H7 (cell line): ENCODE results near the gene HLF. TPM values are rescaled to one million over a fixed set of nuclear protein-coding genes. Genes with fewer than 3 reads are reported as not detected.

Source experiments
- DNase-seq: peaks from one replicate; pipeline ENCODE4 v3.0.0; 2012
- H3K27me3 ChIP-seq: 2 replicates; pipeline ENCODE4 v1.6.0; 2011; ENCODE audit warnings: mild to moderate bottlenecking, low read length; ENCODE audit not compliant: control insufficient read depth, insufficient read depth
- H3K36me3 ChIP-seq: replicated peaks from 2 replicates; pipeline ENCODE4 v1.5.1; 2011; ENCODE audit warnings: low read length; ENCODE audit not compliant: control insufficient read depth, insufficient read depth
- H3K4me3 ChIP-seq: 2 replicates; pipeline ENCODE4 v1.5.1; 2011; ENCODE audit warnings: low read depth, mild to moderate bottlenecking, control low read depth, low read length, moderate library complexity; ENCODE audit not compliant: insufficient read depth
- total RNA-seq: library from RNA; depleted of rRNA; stranded (reverse); fragments of >200 nt; shearing (Covaris generic); gene quantifications from 2 replicates; pipeline ENCODE4 v1.2.3, GENCODE V29; 2014

HLF gene
- total RNA-seq, 1 experiment from 2014 or later, result 0.55 TPM

DNA sequence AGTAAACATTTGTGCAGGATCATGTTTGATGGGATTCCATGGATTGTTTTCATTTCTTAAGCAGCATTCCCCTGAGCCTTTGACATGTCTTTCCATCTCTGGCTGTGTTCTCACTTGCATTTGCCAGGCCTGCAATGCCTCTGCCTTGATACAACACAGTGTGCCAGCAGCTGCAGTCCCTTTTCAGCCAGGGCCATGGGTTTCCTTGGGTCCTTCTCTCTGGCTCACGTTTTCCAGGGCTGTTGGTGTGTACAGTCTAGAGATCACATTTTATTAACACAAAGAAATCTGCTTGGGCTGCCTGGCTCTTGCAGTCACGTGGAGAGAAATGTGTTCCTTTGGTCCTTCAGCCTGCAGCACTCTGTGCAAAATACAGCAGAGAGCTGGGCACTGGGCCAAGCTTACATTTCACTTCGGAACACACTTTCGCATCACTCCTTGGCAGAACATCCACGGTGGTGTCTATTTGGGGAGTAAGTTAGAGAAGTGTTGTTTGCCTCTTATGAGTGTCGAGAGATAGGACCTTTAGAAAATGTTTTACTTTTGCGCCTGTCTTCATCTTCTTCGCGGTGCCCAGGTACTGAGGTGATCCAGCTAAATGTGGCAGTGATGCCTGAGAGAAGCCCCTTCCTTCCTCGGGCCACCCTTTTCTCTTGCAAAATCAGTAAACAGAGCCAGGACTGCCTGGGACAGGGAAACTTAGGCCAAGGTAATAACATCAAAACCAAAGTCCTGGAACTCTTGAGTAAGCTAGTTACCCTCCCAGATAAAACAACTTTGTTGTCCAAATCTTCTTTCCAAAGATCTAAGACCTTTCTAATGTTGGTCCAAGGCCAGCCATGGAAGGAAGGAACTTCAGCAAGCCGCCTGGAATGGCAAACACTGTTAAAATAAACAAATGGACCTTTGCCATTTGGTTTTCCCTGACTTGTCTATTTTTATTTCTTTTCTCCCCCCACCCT is 20.9 kb downstream of the HLF start:
- H3K4me3 ChIP-seq, result no peak overlapping the region
- no peaks in the 10 kb centered on the region for H3K36me3 ChIP-seq
- H3K27me3 ChIP-seq, result no peaks in the 10 kb centered on the region
- DNase-seq, result no peak

DNA sequence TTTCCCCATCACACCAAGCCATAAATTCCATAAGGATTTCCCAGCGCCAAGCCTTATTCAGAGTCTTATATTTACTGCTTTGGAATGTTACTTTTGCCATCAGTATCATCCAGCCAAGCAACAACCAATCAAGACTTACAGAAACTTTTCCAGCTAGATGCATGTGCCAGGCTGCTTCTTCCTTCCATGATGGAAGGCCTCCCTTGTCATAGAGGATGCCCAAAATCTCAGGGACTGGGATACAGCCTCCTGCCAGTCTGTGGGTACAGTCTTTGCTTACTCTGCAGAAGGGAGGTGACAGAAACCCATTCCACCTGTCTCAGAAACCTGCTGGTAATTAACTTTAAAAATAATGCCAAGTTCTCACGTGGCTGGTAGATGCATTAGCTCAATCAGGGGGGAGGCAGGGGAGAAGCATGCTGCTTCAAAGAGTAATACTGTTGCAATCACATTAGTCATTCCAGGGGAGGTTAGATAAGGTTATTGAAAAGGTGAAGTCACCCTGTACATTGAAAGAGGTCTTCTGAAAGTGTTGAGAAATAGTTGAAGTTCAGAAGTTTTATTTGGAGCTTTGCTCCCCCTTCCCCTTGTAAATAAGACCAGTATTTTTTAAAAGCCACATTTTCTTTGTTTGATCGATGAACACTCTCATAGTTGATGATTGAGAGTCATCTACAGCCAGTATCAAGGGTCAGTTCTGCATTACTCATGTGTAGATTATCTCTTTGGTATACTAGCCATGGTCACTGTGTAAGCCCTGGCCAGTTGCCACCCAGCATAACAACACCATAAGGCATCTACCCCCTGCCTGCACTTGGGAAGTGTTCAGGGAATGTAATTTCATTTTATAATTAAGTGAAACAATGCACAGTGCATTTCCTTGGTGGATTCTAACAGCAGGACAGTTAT is 22.2 kb downstream of the HLF start:
- Histone ChIP-seq H3K27me3 (no peaks in the 10 kb centered on the region), H3K36me3 (no peaks in the 10 kb centered on the region)
- DNase-seq, result no peak

DNA sequence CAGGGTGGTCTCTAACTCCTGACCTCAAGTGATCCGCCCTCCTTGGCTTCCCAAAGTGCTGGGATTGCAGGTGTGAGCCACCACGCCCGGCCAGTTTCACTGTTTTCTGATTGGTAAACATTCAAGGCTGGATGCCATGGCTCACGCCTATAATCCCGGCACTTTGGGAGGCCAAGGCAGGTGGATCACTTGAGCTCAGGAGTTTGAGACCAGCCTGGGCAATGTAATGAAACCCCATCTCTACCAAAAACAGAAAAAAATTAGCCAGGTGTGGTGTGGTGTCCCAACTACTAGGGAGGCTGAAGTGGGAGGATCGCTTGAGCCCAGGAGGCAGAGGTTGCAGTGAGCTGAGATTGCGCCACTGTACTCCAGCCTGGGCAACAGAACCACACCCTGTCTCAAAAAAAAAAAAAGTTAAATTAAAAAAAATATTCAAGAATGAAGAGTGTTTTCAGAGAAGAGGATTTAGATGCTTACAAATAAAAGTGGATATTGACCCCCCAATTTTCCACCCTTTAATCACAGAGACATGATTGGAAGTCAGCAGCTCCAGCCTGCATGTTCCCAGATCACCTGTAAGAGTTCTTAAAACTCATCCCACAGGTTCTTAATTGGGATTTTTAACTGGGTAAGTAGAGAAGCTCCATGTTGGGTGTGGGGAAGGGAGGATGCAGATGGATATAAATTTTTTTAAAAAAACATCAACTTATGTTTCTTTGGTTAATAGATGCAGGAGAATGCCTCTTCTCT is 23.8 kb downstream of the HLF start:
- Histone ChIP-seq H3K36me3 (no peaks in the 10 kb centered on the region), H3K27me3 (no peaks in the 10 kb centered on the region), H3K4me3 (no peak overlapping the region)
- DNase-seq, result no peak

More for the DNA sequence above, 22.2 kb downstream of the HLF start:
- no peak overlapping the region for H3K4me3 ChIP-seq

DNA sequence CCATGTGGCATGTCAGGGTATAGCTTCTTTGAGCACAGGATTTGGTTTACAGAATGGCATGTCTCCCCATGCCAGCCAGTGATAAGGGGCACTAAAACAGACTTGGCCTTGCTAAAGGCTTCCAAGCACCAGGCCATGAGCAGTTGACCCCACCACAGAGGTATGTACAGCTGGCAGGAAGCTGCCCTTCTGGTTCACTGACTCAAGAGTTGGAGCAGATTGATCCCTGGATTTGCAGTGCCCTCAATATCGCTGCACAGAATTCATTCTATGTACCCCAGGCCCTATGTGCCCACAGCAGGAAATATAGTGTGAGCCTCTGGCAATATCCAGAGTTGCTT is 24.3 kb downstream of the HLF start:
- Histone ChIP-seq H3K36me3 (no peaks in the 10 kb centered on the region), H3K4me3 (no peak overlapping the region), H3K27me3 (no peaks in the 10 kb centered on the region)
- no peak for DNase-seq

DNA sequence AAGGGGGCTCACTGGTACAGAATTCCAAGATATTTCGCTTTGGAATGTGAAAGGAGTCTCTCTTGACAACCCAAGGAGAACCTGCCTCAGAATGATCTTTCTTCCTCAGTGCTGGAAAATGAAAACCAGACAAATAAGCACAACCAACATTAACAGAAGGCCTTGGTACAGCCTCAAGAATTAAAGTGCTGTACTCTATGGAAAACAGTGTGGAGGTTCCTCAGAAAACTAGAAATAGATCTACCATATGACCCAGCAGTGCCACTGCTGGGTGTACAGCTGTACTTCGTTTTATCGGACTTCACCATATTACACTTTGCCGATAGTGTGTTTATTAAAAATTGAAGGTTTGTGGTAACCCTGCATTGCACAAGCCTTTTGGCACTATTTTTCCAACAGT is 25.2 kb downstream of the HLF start:
- Histone ChIP-seq H3K4me3 (no peak overlapping the region), H3K36me3 (no peaks in the 10 kb centered on the region), H3K27me3 (no peaks in the 10 kb centered on the region)
- DNase-seq, result no peak

DNA sequence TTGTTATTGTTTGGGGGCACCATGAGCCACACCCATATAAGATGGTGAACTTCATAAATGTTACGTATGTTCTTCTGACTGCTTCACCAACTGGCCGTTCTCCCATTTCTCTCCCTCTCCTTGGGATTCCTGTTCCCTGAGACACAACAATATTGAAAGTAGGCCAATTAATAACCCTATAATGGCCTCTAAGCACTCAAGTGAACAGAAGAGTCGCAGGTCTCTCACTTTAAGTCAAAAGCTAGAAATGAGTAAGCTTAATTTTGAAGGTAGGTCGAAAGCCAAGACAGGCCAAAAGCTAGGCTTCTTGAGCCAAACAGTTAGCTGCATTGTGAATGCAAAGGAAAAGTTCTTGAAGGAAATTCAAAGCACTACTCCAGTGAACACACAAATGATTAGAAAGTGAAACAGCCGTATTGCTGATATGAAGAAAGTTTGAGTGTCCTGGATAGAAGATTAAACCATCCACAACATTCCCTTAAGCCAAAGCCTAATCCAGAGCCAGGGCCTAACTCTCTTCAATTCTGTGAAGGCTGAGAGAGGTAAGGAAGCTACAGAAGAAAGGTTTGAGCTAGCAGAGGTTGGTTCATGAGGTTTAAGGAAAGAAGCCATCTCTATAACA is 25.8 kb downstream of the HLF start:
- H3K27me3 ChIP-seq, result no peaks in the 10 kb centered on the region
- no peak overlapping the region for H3K4me3 ChIP-seq
- no peaks in the 10 kb centered on the region for H3K36me3 ChIP-seq
- no peak for DNase-seq

DNA sequence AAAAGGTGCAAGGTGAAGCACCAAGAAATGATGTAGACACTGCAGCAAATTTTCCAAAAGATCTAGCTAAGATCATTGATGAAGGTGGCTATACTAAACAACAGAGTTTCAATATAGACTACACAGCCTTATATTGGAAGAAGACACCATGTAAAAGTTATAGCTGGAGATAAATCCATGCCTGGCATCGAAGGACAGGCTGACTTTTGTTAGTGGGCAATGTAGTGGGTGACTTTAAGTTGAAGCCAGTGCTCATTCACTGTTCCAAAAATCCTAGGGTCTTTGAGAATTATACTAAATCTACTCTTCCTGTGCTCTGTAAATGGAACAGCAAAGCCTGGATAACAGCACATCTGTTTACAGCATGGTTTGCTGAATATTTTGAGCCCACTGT is 26.4 kb downstream of the HLF start:
- H3K36me3 ChIP-seq, result no peaks in the 10 kb centered on the region
- H3K27me3 ChIP-seq, result no peaks in the 10 kb centered on the region
- no peak for DNase-seq
- no peak overlapping the region for H3K4me3 ChIP-seq

DNA sequence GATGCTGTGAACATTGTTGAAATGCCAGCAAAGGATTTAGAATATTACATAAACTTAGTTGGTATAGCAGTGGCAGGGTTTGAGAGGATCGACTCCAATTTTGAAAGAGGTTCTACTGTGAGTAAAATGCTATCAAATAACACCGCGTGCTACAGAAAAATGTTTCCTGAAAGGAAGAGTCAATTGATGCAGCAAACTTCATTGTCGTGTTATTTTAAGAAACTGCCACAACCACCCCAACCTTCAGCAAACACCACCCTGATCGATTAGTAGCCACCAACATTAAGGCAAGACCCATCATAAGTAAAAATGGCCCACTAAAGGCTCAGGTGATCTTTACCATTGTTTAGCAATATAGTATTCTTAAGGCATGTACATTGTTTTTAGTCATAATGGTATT is 27.3 kb downstream of the HLF start:
- no peak for DNase-seq
- Histone ChIP-seq H3K27me3 (no peaks in the 10 kb centered on the region), H3K36me3 (no peaks in the 10 kb centered on the region), H3K4me3 (no peak overlapping the region)

DNA sequence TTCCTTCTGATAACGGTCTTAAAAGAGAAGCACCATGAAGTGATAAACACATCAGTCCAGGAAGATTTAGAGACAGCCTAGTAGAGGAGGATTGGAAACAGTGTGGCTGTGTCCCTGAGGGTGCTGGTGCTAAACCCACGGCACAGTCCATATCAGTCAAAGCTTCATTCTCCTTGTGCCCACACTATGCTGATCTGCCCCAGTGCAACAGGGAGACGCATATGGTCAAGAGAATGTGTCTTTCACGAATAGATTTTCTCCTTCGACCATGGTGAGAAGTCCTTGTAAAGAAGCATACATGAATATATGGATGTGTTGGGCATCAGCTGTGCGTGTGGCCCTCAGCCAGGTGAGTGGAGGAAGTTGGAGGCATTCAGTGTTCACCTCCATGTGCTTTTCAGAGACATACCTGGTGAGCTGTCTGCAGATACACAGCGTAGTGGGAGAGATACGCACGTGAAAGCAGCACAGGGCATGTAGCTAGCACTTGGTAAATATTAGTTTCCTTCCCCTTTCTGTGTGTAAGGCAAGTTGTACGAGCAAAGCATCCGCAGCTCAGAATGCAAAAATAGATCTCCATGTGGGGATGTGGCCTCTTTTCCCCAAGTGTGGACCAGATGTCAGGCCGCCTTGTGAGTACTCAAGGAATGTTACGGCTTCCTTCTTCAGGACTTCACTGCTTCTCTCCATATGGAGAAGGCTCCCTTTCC is 29.4 kb downstream of the HLF start:
- no peak for DNase-seq
- Histone ChIP-seq H3K27me3 (no peaks in the 10 kb centered on the region), H3K36me3 (no peaks in the 10 kb centered on the region), H3K4me3 (no peak overlapping the region)

DNA sequence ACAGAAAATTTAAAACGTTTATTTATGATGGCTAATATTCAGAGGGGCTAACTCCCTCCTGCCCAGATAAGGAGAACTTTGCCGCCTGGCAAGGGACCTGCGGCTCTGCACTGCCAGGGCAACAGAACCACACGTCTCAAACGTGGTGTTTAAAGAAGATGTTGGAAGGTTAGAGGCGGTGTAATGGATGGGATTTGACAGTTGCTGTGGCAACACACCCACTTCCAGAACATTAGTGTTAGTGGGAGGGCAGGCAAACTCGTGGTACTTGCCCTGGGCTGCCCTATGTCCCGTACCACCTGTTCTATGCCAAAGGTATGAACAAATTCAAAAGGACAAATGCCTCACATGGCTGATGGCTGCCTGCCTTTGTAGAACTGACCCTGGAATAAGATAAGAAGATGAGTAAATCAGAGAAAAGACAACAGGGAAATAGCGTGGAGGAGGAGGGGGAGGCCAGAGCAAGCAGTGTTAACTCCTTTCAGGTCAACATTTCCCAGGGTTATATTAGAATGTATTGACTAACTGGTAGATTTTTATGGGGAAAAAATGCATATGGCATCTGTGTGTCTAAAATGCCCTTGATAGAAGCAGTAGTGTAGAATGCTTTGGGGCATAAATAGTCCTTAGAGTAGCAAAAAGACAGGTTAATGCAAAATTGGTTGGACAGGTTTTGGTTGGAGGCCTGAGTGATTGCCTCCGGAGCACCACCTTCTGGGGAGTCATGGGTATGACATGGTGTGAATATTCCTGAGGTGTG is 30.8 kb downstream of the HLF start:
- DNase-seq, result peak; percentile 69
- H3K36me3 ChIP-seq, result no peaks in the 10 kb centered on the region
- no peak overlapping the region for H3K4me3 ChIP-seq
- H3K27me3 ChIP-seq, result no peaks in the 10 kb centered on the region

DNA sequence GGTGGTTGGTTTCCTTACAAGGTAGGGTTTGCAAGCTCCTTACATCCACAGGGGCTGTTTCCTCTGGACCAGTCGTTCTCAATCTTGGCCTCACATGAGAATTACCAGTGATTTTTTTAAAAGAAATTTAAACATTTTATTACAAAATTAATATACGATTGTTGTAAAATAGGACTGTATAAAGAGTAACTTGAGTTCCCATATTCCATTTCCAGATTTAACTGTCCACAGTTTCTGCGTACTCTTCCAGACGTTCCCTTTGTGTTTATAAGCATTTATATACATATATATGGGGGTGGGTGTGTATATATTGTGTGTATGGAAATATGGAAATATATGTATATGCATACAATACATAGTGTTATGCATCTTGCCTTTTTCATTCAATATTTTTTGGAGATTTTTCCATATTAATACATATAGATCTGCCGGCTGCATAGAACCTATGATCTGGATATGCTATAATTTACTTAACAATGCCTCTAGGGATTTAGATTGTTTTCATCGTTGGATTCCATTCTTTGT is 31.5 kb downstream of the HLF start:
- no peak for DNase-seq
- Histone ChIP-seq H3K4me3 (no peak overlapping the region), H3K36me3 (no peaks in the 10 kb centered on the region), H3K27me3 (no peaks in the 10 kb centered on the region)

DNA sequence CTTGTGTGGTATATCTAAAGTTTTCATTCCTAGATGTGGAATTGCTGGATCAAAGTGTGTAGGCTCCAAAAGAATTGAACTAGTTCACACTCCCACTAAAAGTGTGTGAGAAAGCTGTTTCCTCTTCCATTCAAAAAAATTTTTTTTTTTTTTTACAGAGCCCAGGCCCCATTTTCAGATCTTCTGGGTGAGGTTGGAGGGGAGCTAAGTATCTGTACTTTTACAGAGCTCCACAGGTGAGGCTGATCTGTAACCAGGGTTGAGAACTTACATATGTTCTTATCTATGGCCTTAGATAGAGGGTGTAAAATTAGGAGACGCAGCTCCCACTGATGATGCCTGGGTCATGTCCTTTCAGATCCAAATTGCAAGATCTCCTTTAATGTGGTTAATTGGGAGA is 31.9 kb downstream of the HLF start:
- Histone ChIP-seq H3K4me3 (no peak overlapping the region), H3K27me3 (no peaks in the 10 kb centered on the region), H3K36me3 (no peaks in the 10 kb centered on the region)
- no peak for DNase-seq
